ENCODE results near the gene AKAP4. TPM values are rescaled to one million over a fixed set of nuclear protein-coding genes. Genes with fewer than 3 reads are reported as not detected.

AKAP4 gene
- total and polyA plus RNA-seq, 10 of the 15 experiments (the other 5 are each of a cell fraction or from before 2014, with no cell fraction given) = not detected

GRCh38 chrX:50188859-50189600 lies 11.8 kb downstream of the AKAP4 start:
- 34% methylated on average over 9 of the region's 9 CpGs for WGBS (ENCODE audit: insufficient coverage, insufficient replicate concordance, low lambda C conversion rate, missing lambda C conversion rate)
- H2AFZ ChIP-seq (ENCODE audit: control insufficient read depth, low read depth, low read length) = no peak overlapping the region
- H3K4me3 ChIP-seq = no peak overlapping the region
- in situ Hi-C loops (cut with MboI) (no loop called here), intact Hi-C loops (cut with micrococcal nuclease; ENCODE audit: unreplicated experiment) (no loop called here)
- no peaks in the 10 kb centered on the region for H3K4me1 ChIP-seq (ENCODE audit: control insufficient read depth, insufficient read depth, low read length)
- no peaks in the 10 kb centered on the region for H3K79me2 ChIP-seq (ENCODE audit: control insufficient read depth, insufficient read depth, low read length)
- CTCF ChIA-PET = no interaction called here
- no peak overlapping the region for H3K9ac ChIP-seq (ENCODE audit: control insufficient read depth, insufficient read depth, low read length)
- ATAC-seq = no peak
- no peaks in the 10 kb centered on the region for H4K20me1 ChIP-seq (ENCODE audit: control insufficient read depth, insufficient read depth)
- no peak for FAIRE-seq
- no peaks in the 10 kb centered on the region; a peak in 1 of 4 replicates for H3K27me3 ChIP-seq (replicated peaks in 1 of 2; ENCODE audit: control insufficient read depth in 2 of 2, insufficient read depth in 2 of 2, low read length in 1 of 2)
- no peak overlapping the region for H3K4me2 ChIP-seq (ENCODE audit: control insufficient read depth, insufficient read depth)
- RAD21 ChIA-PET (ENCODE audit: unreplicated experiment) = no interaction called here
- POLR2A ChIA-PET = no interaction called here
- SMC1A ChIA-PET (ENCODE audit: uncharacterized antibody, unreplicated experiment) = interaction anchor here (0.9 kb wide), 1 partner anchor 16 kb away, joined by 3 read pairs; the partner anchor contains the start of gene CCNB3
- H3K27ac ChIP-seq (ENCODE audit: control insufficient read depth, insufficient read depth) = no peak overlapping the region
- DNase-seq (ENCODE audit: low read depth, low spot score) = no peak
- BruUV-seq (replicated peaks) = no TSS peak
- TF ChIP-seq HCFC1 (IDR thresholded peaks at IDR 0.05; ENCODE audit: low read length) = no peak
- no peak for TF ChIP-seq ETV6 (conservative IDR thresholded peaks at IDR 0.05 in 1 of 2, IDR thresholded peaks at IDR 0.05 in 1 of 2; ENCODE audit: borderline replicate concordance in 1 of 2, low read depth in 1 of 2)
- TF ChIP-seq, protein P1, sequence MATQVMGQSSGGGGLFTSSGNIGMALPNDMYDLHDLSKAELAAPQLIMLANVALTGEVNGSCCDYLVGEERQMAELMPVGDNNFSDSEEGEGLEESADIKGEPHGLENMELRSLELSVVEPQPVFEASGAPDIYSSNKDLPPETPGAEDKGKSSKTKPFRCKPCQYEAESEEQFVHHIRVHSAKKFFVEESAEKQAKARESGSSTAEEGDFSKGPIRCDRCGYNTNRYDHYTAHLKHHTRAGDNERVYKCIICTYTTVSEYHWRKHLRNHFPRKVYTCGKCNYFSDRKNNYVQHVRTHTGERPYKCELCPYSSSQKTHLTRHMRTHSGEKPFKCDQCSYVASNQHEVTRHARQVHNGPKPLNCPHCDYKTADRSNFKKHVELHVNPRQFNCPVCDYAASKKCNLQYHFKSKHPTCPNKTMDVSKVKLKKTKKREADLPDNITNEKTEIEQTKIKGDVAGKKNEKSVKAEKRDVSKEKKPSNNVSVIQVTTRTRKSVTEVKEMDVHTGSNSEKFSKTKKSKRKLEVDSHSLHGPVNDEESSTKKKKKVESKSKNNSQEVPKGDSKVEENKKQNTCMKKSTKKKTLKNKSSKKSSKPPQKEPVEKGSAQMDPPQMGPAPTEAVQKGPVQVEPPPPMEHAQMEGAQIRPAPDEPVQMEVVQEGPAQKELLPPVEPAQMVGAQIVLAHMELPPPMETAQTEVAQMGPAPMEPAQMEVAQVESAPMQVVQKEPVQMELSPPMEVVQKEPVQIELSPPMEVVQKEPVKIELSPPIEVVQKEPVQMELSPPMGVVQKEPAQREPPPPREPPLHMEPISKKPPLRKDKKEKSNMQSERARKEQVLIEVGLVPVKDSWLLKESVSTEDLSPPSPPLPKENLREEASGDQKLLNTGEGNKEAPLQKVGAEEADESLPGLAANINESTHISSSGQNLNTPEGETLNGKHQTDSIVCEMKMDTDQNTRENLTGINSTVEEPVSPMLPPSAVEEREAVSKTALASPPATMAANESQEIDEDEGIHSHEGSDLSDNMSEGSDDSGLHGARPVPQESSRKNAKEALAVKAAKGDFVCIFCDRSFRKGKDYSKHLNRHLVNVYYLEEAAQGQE (IDR thresholded peaks at IDR 0.05; ENCODE audit: low read depth, low read length) = no peak
- TF ChIP-seq, protein P2, sequence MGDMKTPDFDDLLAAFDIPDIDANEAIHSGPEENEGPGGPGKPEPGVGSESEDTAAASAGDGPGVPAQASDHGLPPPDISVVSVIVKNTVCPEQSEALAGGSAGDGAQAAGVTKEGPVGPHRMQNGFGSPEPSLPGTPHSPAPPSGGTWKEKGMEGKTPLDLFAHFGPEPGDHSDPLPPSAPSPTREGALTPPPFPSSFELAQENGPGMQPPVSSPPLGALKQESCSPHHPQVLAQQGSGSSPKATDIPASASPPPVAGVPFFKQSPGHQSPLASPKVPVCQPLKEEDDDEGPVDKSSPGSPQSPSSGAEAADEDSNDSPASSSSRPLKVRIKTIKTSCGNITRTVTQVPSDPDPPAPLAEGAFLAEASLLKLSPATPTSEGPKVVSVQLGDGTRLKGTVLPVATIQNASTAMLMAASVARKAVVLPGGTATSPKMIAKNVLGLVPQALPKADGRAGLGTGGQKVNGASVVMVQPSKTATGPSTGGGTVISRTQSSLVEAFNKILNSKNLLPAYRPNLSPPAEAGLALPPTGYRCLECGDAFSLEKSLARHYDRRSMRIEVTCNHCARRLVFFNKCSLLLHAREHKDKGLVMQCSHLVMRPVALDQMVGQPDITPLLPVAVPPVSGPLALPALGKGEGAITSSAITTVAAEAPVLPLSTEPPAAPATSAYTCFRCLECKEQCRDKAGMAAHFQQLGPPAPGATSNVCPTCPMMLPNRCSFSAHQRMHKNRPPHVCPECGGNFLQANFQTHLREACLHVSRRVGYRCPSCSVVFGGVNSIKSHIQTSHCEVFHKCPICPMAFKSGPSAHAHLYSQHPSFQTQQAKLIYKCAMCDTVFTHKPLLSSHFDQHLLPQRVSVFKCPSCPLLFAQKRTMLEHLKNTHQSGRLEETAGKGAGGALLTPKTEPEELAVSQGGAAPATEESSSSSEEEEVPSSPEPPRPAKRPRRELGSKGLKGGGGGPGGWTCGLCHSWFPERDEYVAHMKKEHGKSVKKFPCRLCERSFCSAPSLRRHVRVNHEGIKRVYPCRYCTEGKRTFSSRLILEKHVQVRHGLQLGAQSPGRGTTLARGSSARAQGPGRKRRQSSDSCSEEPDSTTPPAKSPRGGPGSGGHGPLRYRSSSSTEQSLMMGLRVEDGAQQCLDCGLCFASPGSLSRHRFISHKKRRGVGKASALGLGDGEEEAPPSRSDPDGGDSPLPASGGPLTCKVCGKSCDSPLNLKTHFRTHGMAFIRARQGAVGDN (IDR thresholded peaks at IDR 0.05) = no peak
- TF ChIP-seq ASH2L (IDR thresholded peaks at IDR 0.05; ENCODE audit: borderline replicate concordance, low read depth) = no peak
- no peak for TF ChIP-seq GABPA (IDR thresholded peaks at IDR 0.05; ENCODE audit: low read depth)
- no peak for TF ChIP-seq HDAC2 (IDR thresholded peaks at IDR 0.05)
- TF ChIP-seq MLLT1 (IDR thresholded peaks at IDR 0.05) = no peak
- no peak for TF ChIP-seq BMI1 (IDR thresholded peaks at IDR 0.05; ENCODE audit: borderline replicate concordance)
- no peaks in the 10 kb centered on the region for H3K36me3 ChIP-seq (ENCODE audit: control insufficient read depth in 2 of 2, insufficient read depth in 2 of 2, low read length in 1 of 2)
- no peaks in the 10 kb centered on the region for H3K9me3 ChIP-seq (replicated peaks; ENCODE audit: control insufficient read depth, insufficient read depth, low read length)
